GM06990 (cell line): ENCODE results near the gene SPDL1.

Source experiments
- DNase-seq: peaks from one replicate; pipeline ENCODE4 v3.0.0-alpha.2; 2011; ENCODE audit not compliant: insufficient read length; ENCODE audit errors: extremely low read depth
- H3K27me3 ChIP-seq: replicated peaks from 2 replicates; pipeline ENCODE4 v1.6.0; 2011; ENCODE audit warnings: low read length; ENCODE audit not compliant: control insufficient read depth, insufficient read depth
- H3K36me3 ChIP-seq: 2 replicates; pipeline ENCODE4 v1.5.1; 2011; ENCODE audit warnings: low read length; ENCODE audit not compliant: control insufficient read depth, insufficient read depth
- H3K4me3 ChIP-seq: replicated peaks from 2 replicates; pipeline ENCODE4 v1.5.1; 2011; ENCODE audit warnings: low read depth, mild to moderate bottlenecking, control low read depth, low read length
- TF ChIP-seq, protein P1 (sequence below): IDR thresholded peaks from 2 replicates; pipeline ENCODE4 v1.5.1; 2011; ENCODE audit warnings: low read length, control low read depth, mild to moderate bottlenecking, inconsistent platforms; ENCODE audit not compliant: insufficient read depth, poor library complexity, severe bottlenecking

Gene SPDL1

DNA sequence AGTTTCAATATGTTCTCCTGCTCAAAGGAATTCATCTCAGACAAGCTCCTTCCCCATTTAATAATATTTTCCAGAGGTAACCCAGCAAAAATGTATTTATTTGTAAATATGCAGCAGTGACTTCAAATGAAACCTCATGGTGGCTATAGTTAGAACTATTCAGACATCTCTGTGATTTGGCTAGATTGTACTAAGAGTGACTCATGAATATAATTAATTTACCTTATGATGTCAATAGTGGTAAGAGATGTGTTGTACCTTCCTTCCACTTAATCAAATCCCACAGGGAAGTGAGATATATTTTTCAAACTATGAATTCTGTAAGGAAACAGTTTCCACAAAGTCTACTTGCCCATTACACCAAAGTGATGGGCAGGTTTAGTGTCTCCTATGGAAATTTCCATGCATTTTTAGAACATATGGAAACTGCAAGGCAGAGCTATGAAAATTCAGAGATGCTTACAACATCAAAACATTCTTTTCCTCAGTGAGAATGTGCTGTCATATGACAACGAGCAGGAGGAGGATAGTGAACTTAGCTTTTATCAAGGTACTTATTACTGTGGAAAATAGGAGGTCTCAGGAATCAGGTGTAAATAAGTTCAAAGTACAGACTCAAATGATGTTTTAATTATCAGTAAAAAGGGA lies 34.0 kb upstream of the SPDL1 start:
- TF ChIP-seq, protein P1, sequence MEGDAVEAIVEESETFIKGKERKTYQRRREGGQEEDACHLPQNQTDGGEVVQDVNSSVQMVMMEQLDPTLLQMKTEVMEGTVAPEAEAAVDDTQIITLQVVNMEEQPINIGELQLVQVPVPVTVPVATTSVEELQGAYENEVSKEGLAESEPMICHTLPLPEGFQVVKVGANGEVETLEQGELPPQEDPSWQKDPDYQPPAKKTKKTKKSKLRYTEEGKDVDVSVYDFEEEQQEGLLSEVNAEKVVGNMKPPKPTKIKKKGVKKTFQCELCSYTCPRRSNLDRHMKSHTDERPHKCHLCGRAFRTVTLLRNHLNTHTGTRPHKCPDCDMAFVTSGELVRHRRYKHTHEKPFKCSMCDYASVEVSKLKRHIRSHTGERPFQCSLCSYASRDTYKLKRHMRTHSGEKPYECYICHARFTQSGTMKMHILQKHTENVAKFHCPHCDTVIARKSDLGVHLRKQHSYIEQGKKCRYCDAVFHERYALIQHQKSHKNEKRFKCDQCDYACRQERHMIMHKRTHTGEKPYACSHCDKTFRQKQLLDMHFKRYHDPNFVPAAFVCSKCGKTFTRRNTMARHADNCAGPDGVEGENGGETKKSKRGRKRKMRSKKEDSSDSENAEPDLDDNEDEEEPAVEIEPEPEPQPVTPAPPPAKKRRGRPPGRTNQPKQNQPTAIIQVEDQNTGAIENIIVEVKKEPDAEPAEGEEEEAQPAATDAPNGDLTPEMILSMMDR: no peak
- Histone ChIP-seq H3K27me3 (no peaks in the 10 kb centered on the region; the same call in 1 of the 2 replicates), H3K36me3 (no peaks in the 10 kb centered on the region), H3K4me3 (no peak overlapping the region)
- no peak for DNase-seq

DNA sequence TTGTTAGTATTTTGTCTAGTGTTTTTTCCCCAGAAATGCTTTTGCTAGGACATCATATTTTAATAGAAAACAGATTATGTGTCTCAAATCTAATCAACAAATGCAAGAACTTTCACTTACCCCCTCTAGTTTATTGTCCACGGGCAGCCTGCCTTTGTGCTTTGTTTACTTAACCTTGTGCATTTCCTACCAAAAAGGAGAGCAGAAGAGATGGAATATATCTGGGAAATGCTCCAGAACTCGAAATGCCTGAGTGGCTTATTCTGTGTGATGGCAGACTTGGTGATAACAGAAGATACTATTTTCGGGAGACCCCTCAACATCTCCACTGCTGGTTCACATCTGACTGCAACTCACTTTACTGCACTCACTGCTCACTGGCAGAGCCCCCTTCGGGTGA lies 33.3 kb upstream of the SPDL1 start:
- TF ChIP-seq, protein P1: no peak
- DNase-seq: no peak
- Histone ChIP-seq H3K4me3 (no peak overlapping the region), H3K36me3 (no peaks in the 10 kb centered on the region), H3K27me3 (no peaks in the 10 kb centered on the region; the same call in 1 of the 2 replicates)

DNA sequence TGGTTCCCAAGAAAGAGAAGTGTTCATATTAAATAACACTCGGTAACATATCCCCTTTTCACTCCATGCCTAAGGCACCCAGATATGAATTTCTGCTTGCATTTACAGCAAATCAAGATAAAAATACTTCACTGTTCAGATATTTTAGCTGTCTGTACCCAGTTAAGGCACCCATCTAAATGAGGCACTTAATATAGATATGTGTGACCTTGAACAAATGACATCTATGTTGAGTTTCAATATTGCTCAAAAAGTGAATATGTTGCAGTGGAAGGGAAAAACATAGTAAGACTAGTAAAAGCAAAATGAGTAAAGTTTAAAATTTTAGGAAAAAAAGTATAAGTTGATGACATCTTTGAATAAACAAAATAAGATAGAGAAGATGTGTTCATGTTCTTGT lies 32.4 kb upstream of the SPDL1 start:
- DNase-seq: no peak
- no peaks in the 10 kb centered on the region; the same call in 1 of the 2 replicates for H3K27me3 ChIP-seq
- no peak overlapping the region for H3K4me3 ChIP-seq
- TF ChIP-seq, protein P1: no peak
- H3K36me3 ChIP-seq: no peaks in the 10 kb centered on the region

DNA sequence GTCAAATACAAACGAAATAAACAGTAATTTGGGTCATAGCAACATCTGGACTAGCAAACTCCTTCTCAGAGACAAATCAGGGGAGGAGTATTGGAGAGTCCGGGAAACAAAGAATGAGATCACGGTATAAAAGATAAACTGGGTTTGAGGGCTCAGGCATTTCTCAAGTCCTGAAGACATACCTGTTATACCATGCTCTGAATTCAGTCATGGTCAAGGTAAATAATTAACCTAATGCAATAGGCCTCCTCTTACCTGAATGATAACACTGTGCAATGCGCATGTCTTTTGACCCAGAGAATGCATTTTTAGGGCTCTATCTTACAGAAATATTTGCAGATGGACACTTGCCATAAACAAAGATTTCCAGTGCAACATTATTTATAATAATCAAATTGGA lies 31.9 kb upstream of the SPDL1 start:
- Histone ChIP-seq H3K36me3 (no peaks in the 10 kb centered on the region), H3K27me3 (no peaks in the 10 kb centered on the region; the same call in 1 of the 2 replicates), H3K4me3 (no peak overlapping the region)
- TF ChIP-seq, protein P1: no peak
- no peak for DNase-seq

DNA sequence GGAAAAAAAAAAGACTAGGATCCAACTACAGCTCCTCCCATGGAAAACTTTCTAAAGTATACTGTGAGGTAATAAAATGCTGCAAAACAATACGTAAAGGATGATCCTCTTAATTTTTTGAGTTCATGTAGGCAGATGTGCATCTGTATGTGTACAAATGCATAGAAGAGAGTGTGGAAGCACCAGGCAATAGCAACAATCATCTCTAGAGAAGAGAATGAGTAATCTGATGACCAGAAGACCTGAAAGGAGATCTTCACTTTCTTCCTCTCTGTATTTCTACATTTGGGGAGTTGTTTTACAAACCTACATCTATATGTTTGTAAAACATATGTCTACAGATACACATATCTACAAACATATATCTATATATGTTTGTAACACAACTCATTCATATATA lies 29.3 kb upstream of the SPDL1 start:
- no peaks in the 10 kb centered on the region; the same call in 1 of the 2 replicates for H3K27me3 ChIP-seq
- no peaks in the 10 kb centered on the region for H3K36me3 ChIP-seq
- no peak for DNase-seq
- TF ChIP-seq, protein P1: no peak
- H3K4me3 ChIP-seq: no peak overlapping the region

DNA sequence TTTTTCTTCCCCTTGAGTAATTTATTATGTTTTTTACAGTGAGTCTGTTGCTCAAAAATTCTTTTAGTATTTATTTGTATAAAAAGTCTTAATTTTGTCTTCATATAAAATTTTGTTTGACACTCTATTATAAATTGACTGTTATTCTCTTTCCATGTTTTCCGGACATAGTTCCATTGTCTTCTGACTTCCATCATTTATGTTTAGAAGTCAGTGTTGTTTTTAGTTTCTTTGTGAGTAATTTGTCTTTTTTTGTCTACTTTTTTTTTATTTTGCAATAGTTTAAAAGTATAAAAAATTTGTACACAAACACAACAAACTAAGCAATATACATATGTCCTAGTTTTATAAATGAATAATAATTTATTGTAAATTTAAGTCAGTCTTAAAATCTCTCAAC lies 25.7 kb upstream of the SPDL1 start:
- Histone ChIP-seq H3K36me3 (no peaks in the 10 kb centered on the region), H3K27me3 (no peaks in the 10 kb centered on the region), H3K4me3 (no peak overlapping the region)
- no peak for DNase-seq
- TF ChIP-seq, protein P1: no peak
